IPS-15b (cell line): ENCODE measurements around the gene TSEN54.

Source experiments
- H3K27me3 ChIP-seq: one replicate; pipeline ENCODE4 v1.6.1; 2013; ENCODE audit warnings: low read length; ENCODE audit not compliant: control insufficient read depth, insufficient read depth
- H3K36me3 ChIP-seq: one replicate; pipeline ENCODE4 v1.6.1; 2013; ENCODE audit warnings: low read length; ENCODE audit not compliant: control insufficient read depth, insufficient read depth
- H3K4me1 ChIP-seq: one replicate; pipeline ENCODE4 v1.6.1; 2013; ENCODE audit warnings: mild to moderate bottlenecking, low read length; ENCODE audit not compliant: control insufficient read depth, insufficient read depth
- H3K4me3 ChIP-seq: one replicate; pipeline ENCODE4 v1.5.1; 2013; ENCODE audit warnings: low read depth, low read length
- H3K9ac ChIP-seq: one replicate; pipeline ENCODE4 v1.6.1; 2013; ENCODE audit warnings: low read depth, mild to moderate bottlenecking, low read length
- H3K9me3 ChIP-seq: one replicate; pipeline ENCODE4 v1.6.1; 2013; ENCODE audit warnings: mild to moderate bottlenecking, low read length; ENCODE audit not compliant: control insufficient read depth, insufficient read depth

Gene TSEN54

DNA sequence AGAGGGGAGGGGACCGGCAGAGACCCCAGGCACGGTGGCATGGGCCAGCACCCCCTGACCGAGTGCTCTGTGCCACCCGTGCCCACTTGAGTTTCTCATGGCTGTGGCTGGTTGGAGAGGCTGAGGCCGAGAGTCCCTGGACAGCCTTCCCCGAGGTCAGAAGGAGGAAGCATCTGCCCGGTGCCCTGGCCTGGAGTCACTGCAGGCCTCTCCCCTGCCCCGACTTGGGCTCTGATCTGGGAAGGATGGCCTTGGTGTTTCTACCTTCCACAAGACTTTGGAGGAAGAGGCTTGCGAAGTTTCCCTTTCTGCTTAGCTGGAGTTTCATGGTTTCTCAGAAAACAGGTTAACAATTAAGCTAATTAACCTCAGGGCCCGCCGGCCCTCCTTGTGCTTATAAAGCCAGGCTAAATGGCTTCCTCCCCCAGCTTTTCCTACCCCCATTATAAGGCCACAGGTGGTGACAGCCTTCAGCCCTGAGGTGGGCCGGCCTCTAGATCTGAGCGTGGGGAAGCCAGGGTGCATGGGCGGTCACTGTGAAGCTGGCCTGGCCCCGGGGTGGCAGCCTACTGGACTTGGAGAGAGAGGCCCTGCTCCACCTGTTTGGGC is 26.5 kb downstream of the TSEN54 start:
- H3K4me1 ChIP-seq, result peaks cover 4% of the 10 kb centered on the region
- H3K36me3 ChIP-seq, result no peaks in the 10 kb centered on the region
- no peak overlapping the region for H3K9ac ChIP-seq

DNA sequence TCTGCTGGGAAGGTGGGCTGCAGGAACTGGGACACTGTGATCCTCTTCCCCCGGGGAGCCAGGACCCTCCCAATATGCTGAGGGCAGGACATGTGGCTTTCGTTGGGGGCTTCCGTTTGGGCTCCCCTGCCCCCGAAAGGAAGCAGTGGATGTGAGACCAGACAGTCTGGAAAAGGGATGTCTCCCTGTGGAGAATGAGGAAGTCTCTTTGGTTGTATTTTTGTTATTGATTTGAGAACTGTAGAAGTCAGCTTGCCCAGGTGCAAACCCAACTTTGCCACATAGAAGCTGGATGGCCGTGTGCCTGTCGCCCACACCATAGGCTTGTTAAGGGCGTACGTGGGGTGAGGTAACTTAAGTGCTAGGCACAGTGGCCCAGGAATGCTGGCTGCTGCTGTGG is 27.9 kb downstream of the TSEN54 start:
- peaks cover 7% of the 10 kb centered on the region for H3K4me1 ChIP-seq
- no peaks in the 10 kb centered on the region for H3K9me3 ChIP-seq
- no peaks in the 10 kb centered on the region for H3K27me3 ChIP-seq
- no peak overlapping the region for H3K4me3 ChIP-seq
- H3K36me3 ChIP-seq, result no peaks in the 10 kb centered on the region
- H3K9ac ChIP-seq, result no peak overlapping the region

More for the DNA sequence above, 26.5 kb downstream of the TSEN54 start:
- H3K4me3 ChIP-seq, result no peak overlapping the region
- H3K9me3 ChIP-seq, result no peaks in the 10 kb centered on the region
- H3K27me3 ChIP-seq, result no peaks in the 10 kb centered on the region

- Histone ChIP-seq H3K9me3 (no peaks in the 10 kb centered on the region), H3K4me3 (no peak overlapping the region), H3K9ac (no peak overlapping the region), H3K4me1 (peaks cover 14% of the 10 kb centered on the region), H3K27me3 (no peaks in the 10 kb centered on the region), H3K36me3 (no peaks in the 10 kb centered on the region)
Observed at GRCh38 chr17:75546181-75546580, 29.9 kb downstream of the TSEN54 start.

GRCh38 chr17:75547091-75547490 is 30.8 kb downstream of the TSEN54 start:
- Histone ChIP-seq H3K27me3 (no peaks in the 10 kb centered on the region), H3K36me3 (peaks cover 2% of the 10 kb centered on the region), H3K4me3 (no peak overlapping the region), H3K4me1 (peaks cover 14% of the 10 kb centered on the region), H3K9me3 (no peaks in the 10 kb centered on the region), H3K9ac (no peak overlapping the region)

- no peaks in the 10 kb centered on the region for H3K9me3 ChIP-seq
- peaks cover 2% of the 10 kb centered on the region for H3K36me3 ChIP-seq
- no peaks in the 10 kb centered on the region for H3K27me3 ChIP-seq
- no peak overlapping the region for H3K9ac ChIP-seq
- H3K4me3 ChIP-seq, result peak overlapping the region; percentile 43
- H3K4me1 ChIP-seq, result peaks cover 14% of the 10 kb centered on the region
Observed at GRCh38 chr17:75548813-75549212, 32.5 kb downstream of the TSEN54 start.

GRCh38 chr17:75549246-75550138 is 33.2 kb downstream of the TSEN54 start:
- Histone ChIP-seq H3K4me1 (peaks cover 14% of the 10 kb centered on the region), H3K4me3 (peak overlapping the region; percentile 43)

GRCh38 chr17:75550139-75550465 is 33.8 kb downstream of the TSEN54 start:
- peak overlapping the region; percentile 43 for H3K4me3 ChIP-seq
- H3K27me3 ChIP-seq, result no peaks in the 10 kb centered on the region
- H3K4me1 ChIP-seq, result peaks cover 14% of the 10 kb centered on the region
- H3K36me3 ChIP-seq, result peaks cover 2% of the 10 kb centered on the region
- H3K9ac ChIP-seq, result no peak overlapping the region
- no peaks in the 10 kb centered on the region for H3K9me3 ChIP-seq

More at GRCh38 chr17:75549246-75550138, 33.2 kb downstream of the TSEN54 start:
- no peaks in the 10 kb centered on the region for H3K9me3 ChIP-seq
- no peaks in the 10 kb centered on the region for H3K27me3 ChIP-seq
- peaks cover 2% of the 10 kb centered on the region for H3K36me3 ChIP-seq
- H3K9ac ChIP-seq, result peak overlapping the region; percentile 24

DNA sequence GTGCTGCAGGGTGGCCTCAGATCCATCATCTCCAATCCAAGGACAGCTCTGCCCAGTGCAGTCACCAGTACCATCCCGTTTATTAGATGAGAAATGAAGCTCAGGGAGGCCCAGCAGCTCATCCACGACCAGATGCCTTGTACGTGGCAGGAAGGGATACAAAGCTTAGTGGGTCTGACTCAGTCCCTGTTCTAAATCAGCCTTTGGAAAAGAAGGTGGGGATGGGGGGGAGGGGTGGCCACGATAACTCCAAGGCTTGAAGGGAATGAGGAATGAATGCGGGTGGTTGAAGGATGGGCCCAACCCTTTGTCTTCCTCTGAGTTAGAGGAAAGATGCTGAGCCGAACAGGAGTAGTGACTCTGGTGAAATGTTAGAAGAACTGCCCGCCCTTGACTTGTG is 34.9 kb downstream of the TSEN54 start:
- peaks cover 2% of the 10 kb centered on the region for H3K36me3 ChIP-seq
- no peak overlapping the region for H3K9ac ChIP-seq
- H3K4me3 ChIP-seq, result no peak overlapping the region
- H3K9me3 ChIP-seq, result no peaks in the 10 kb centered on the region
- H3K27me3 ChIP-seq, result no peaks in the 10 kb centered on the region
- peaks cover 12% of the 10 kb centered on the region for H3K4me1 ChIP-seq

- Histone ChIP-seq H3K36me3 (peaks cover 2% of the 10 kb centered on the region), H3K4me1 (peaks cover 12% of the 10 kb centered on the region), H3K27me3 (no peaks in the 10 kb centered on the region), H3K9me3 (no peaks in the 10 kb centered on the region), H3K9ac (no peak overlapping the region), H3K4me3 (no peak overlapping the region)
Observed at GRCh38 chr17:75552425-75553294, 36.3 kb downstream of the TSEN54 start.

GRCh38 chr17:75553295-75554110 is 37.2 kb downstream of the TSEN54 start:
- Histone ChIP-seq H3K9me3 (no peaks in the 10 kb centered on the region), H3K4me1 (peaks cover 12% of the 10 kb centered on the region), H3K4me3 (no peak overlapping the region), H3K9ac (no peak overlapping the region), H3K36me3 (peaks cover 2% of the 10 kb centered on the region), H3K27me3 (no peaks in the 10 kb centered on the region)

- Histone ChIP-seq H3K4me3 (no peak overlapping the region), H3K9ac (no peak overlapping the region), H3K27me3 (no peaks in the 10 kb centered on the region), H3K36me3 (peaks cover 8% of the 10 kb centered on the region), H3K4me1 (peaks cover 5% of the 10 kb centered on the region), H3K9me3 (no peaks in the 10 kb centered on the region)
Observed at GRCh38 chr17:75555679-75556153, 39.4 kb downstream of the TSEN54 start.
